NCI-H2081 (cell line): ENCODE results near the gene ADAMTS2.

Source experiments
- DNase-seq, 2 experiments: peaks; one replicate each; lab custom pipeline; 2025; lab: John Stamatoyannopoulos, UW

Gene ADAMTS2

GRCh38 chr5:179124853-179125788 is 220.1 kb downstream of the ADAMTS2 start:
- no peak for DNase-seq

- no peak for DNase-seq
Observed at GRCh38 chr5:179124273-179124852, 220.9 kb downstream of the ADAMTS2 start.

GRCh38 chr5:179123491-179124272 is 221.6 kb downstream of the ADAMTS2 start:
- no peak for DNase-seq

- DNase-seq: no peak
Observed at GRCh38 chr5:179123109-179123426, 222.2 kb downstream of the ADAMTS2 start.

- no peak for DNase-seq
Observed at GRCh38 chr5:179122411-179123108, 222.7 kb downstream of the ADAMTS2 start.

- no peak for DNase-seq
Observed at GRCh38 chr5:179121667-179122111, 223.6 kb downstream of the ADAMTS2 start.

GRCh38 chr5:179120951-179121666 is 224.2 kb downstream of the ADAMTS2 start:
- no peak for DNase-seq

- no peak for DNase-seq
Observed at GRCh38 chr5:179120421-179120861, 224.8 kb downstream of the ADAMTS2 start.

GRCh38 chr5:179119415-179120170 is 225.7 kb downstream of the ADAMTS2 start:
- DNase-seq: no peak

- DNase-seq: no peak
Observed at GRCh38 chr5:179118756-179119414, 226.4 kb downstream of the ADAMTS2 start.

GRCh38 chr5:179118338-179118737 is 226.9 kb downstream of the ADAMTS2 start:
- no peak for DNase-seq

- DNase-seq: no peak
Observed at GRCh38 chr5:179115845-179116524, 229.3 kb downstream of the ADAMTS2 start.

GRCh38 chr5:179115307-179115706 is 230.0 kb downstream of the ADAMTS2 start:
- no peak for DNase-seq

- no peak for DNase-seq
Observed at GRCh38 chr5:179114756-179115155, 230.5 kb downstream of the ADAMTS2 start.

DNA sequence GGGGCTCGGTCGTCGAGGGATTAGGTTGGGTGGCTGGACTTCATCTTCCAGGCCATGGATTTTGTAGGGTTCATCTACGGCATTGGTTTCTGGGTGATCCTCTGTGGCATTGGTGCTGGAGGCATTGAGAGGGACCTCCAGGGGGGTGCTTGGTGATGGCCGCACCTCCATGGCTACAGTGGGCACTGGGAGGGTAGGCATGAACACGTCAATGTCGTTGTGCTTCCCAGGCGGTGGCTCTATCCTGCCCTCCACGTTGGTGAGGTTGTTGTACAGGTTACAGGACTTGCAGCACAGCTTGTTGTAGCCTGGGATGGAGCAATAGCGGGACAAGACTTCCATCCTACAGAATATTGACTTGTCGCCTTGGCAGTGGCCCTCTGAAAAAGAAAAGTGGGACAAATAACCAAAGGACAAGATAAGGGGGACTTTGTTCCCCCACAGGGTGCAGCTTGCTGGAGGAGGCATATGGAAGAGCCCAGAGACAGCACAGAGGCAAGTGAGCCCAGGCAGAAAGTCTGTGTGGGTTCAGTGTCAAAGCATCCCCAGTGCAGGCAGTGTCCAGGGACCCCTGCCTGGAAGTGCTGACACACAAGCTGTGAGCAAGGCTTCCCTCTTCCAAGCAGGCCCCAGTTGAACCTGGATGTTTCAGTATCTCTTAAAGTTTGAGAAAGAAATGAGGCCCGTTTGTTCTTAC is 231.2 kb downstream of the ADAMTS2 start:
- DNase-seq: no peak

GRCh38 chr5:179113143-179113530 is 232.1 kb downstream of the ADAMTS2 start:
- no peak for DNase-seq

DNA sequence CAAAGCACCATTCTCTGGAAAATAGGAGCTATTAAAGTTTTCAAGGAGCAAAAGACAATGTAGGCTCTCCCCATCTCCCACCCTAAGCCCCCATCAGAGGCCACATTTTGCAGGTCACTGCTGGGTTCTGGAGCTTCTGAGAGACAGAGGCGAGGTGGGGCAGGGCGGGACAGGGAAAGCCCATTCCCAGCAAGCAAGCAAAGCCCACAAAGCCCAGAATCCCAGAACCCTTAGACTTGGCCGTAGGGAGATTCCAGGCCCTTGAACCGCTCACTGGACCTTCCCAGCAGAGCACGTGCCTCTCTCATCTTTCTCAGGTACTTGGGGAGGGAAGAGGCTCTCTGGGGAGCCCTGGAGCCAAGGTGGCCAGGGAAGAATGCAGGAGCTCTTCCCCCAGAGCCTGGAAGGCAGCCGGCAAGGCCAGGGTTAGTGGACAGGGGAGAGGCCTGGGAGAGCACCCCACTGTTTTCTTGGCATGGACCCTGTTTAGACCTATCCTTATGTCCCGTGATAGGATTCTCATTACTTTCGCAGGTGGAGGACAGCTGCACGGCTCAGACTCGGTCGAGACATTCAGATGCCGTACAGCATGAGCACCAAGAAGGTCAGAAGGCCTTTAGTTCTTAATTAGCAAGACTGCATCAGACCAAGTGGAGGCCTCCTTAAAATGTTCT is 232.7 kb downstream of the ADAMTS2 start:
- DNase-seq: no peak
